Measurements from ENCODE around the gene SMCR8. TPM values are rescaled to one million over a fixed set of nuclear protein-coding genes. Genes with fewer than 3 reads are reported as not detected.

Gene SMCR8
- total and polyA plus RNA-seq, 2 donors (not counting 1 experiment from before 2014, with no cell fraction given) = 8.6 to 19.5 TPM

DNA sequence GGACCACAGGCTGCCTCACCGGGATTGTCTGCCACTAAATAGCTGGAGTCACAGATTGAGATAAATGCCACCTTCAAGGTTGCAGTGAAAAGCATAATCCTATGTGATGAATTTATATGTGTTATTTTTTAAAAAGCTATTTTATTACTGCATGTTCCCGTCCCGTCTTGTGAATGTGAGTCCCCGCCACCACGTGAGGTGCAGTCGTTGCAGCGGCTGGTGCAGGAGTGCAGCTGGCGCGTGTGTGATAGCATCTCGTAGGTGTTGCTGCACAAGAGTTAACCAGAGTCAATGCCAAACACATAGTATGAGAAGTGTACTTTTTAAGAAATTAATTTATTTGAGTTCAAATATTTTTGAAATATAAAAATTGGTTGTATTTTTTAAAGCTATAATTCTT, 12.5 kb downstream of the SMCR8 start:
- Histone ChIP-seq H4K20me1 (ENCODE audit: control insufficient read depth, extremely low read depth, insufficient read depth, low read length) (no peaks in the 10 kb centered on the region), H3K4me2 (ENCODE audit: extremely low read depth, insufficient read depth, low read length) (no peak overlapping the region), H2AFZ (ENCODE audit: low read length) (no peak overlapping the region), H3K27ac (ENCODE audit: insufficient read depth, low read length) (no peak overlapping the region), H3K79me2 (ENCODE audit: control insufficient read depth, insufficient read depth, low read length) (no peaks in the 10 kb centered on the region), H3K36me3 (ENCODE audit: control insufficient read depth, insufficient read depth, low read length) (peaks cover 16% of the 10 kb centered on the region), H3K27me3 (ENCODE audit: control insufficient read depth, insufficient read depth, low read length) (no peaks in the 10 kb centered on the region), H3K4me1 (ENCODE audit: control insufficient read depth, extremely low read depth, insufficient read depth, low read length) (no peaks in the 10 kb centered on the region), H3K9ac (ENCODE audit: insufficient read depth, low read length) (no peak overlapping the region), H3K9me3 (ENCODE audit: control insufficient read depth, insufficient read depth, low read depth, low read length) (no peaks in the 10 kb centered on the region), H3K4me3 (replicated peaks in 1 of 4; ENCODE audit: control extremely low read depth in 1 of 4, insufficient read depth in 1 of 4, low read depth in 3 of 4, low read length in 4 of 4) (no peak overlapping the region)
- TF ChIP-seq, protein P1, sequence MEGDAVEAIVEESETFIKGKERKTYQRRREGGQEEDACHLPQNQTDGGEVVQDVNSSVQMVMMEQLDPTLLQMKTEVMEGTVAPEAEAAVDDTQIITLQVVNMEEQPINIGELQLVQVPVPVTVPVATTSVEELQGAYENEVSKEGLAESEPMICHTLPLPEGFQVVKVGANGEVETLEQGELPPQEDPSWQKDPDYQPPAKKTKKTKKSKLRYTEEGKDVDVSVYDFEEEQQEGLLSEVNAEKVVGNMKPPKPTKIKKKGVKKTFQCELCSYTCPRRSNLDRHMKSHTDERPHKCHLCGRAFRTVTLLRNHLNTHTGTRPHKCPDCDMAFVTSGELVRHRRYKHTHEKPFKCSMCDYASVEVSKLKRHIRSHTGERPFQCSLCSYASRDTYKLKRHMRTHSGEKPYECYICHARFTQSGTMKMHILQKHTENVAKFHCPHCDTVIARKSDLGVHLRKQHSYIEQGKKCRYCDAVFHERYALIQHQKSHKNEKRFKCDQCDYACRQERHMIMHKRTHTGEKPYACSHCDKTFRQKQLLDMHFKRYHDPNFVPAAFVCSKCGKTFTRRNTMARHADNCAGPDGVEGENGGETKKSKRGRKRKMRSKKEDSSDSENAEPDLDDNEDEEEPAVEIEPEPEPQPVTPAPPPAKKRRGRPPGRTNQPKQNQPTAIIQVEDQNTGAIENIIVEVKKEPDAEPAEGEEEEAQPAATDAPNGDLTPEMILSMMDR (conservative IDR thresholded peaks at IDR 0.05 in 1 of 2, IDR thresholded peaks at IDR 0.05 in 1 of 2; ENCODE audit: low read depth in 1 of 2, low read length in 2 of 2) = no peak
- TF ChIP-seq EZH2 (IDR thresholded peaks at IDR 0.05; ENCODE audit: low read length, missing control alignments) = no peak
- DNase-seq (ENCODE audit: low read depth in 2 of 2) = no peak

DNA sequence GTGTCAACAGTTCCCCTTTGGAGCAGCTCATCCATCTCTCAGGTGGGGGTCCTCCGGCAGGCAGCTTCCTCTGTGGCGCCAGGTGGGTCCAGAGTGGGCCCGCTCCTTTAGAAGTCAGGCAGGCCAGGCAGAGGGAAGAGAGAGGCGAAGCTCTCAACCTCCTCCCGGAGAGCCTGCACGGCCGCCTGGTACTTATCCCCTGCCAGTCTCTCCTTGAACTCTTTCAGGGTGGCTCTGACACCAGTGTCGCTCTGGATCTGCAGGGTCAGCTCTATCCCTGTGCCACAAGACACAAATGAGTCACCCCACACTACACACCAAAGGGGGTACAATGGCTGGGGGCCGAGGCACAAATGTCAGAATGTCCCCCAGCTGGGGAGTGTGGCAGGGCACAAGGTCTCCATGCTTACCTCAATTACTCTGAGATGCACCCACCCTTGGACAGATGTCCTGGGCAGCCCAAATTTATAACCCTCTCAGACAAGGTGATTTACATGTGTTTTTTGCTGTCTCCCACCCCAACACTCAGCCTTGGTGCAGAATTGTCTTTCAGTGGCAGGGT, 13.6 kb downstream of the SMCR8 start:
- Histone ChIP-seq H3K27ac (ENCODE audit: insufficient read depth, low read length) (no peak overlapping the region), H3K4me2 (ENCODE audit: extremely low read depth, insufficient read depth, low read length) (no peak overlapping the region), H3K27me3 (ENCODE audit: control insufficient read depth, insufficient read depth, low read length) (no peaks in the 10 kb centered on the region), H3K4me1 (ENCODE audit: control insufficient read depth, extremely low read depth, insufficient read depth, low read length) (no peaks in the 10 kb centered on the region), H3K36me3 (ENCODE audit: control insufficient read depth, insufficient read depth, low read length) (peaks cover 7% of the 10 kb centered on the region), H2AFZ (ENCODE audit: low read length) (no peak overlapping the region), H3K4me3 (replicated peaks in 1 of 4; ENCODE audit: control extremely low read depth in 1 of 4, insufficient read depth in 1 of 4, low read depth in 3 of 4, low read length in 4 of 4) (no peak overlapping the region), H3K79me2 (ENCODE audit: control insufficient read depth, insufficient read depth, low read length) (no peaks in the 10 kb centered on the region), H3K9me3 (ENCODE audit: control insufficient read depth, insufficient read depth, low read depth, low read length) (no peaks in the 10 kb centered on the region), H4K20me1 (ENCODE audit: control insufficient read depth, extremely low read depth, insufficient read depth, low read length) (no peaks in the 10 kb centered on the region), H3K9ac (ENCODE audit: insufficient read depth, low read length) (no peak overlapping the region)
- TF ChIP-seq, protein P1 (conservative IDR thresholded peaks at IDR 0.05 in 1 of 2, IDR thresholded peaks at IDR 0.05 in 1 of 2; ENCODE audit: low read depth in 1 of 2, low read length in 2 of 2) = no peak
- no peak for TF ChIP-seq EZH2 (IDR thresholded peaks at IDR 0.05; ENCODE audit: low read length, missing control alignments)
- DNase-seq (ENCODE audit: low read depth in 2 of 2) = no peak

DNA sequence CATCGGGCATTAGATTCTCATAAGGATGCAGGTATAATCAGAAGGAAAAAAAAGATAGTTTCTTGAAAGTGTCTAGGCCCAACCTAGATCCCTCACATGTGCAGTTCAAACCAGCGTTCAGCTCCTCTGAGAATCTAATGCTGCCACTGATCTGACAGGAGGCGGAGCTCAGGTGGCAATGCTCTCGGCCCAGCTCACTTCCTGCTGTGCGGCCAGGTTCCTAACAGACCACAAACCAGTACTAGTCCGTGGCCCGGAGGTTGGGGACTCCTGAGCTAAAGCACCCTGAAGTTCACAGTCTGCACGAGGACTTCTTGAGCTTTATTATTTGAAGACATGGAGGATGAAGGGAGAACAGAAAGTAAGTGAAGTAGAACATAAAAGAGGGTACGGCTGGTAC, 16.8 kb downstream of the SMCR8 start:
- TF ChIP-seq EZH2 (IDR thresholded peaks at IDR 0.05; ENCODE audit: low read length, missing control alignments) = no peak
- TF ChIP-seq, protein P1 (conservative IDR thresholded peaks at IDR 0.05 in 1 of 2, IDR thresholded peaks at IDR 0.05 in 1 of 2; ENCODE audit: low read depth in 1 of 2, low read length in 2 of 2) = no peak
- H4K20me1 ChIP-seq (ENCODE audit: control insufficient read depth, extremely low read depth, insufficient read depth, low read length) = no peaks in the 10 kb centered on the region
- no peaks in the 10 kb centered on the region for H3K79me2 ChIP-seq (ENCODE audit: control insufficient read depth, insufficient read depth, low read length)
- no peaks in the 10 kb centered on the region for H3K9me3 ChIP-seq (ENCODE audit: control insufficient read depth, insufficient read depth, low read depth, low read length)
- H2AFZ ChIP-seq (ENCODE audit: low read length) = no peak overlapping the region
- H3K4me2 ChIP-seq (ENCODE audit: extremely low read depth, insufficient read depth, low read length) = no peak overlapping the region
- no peak overlapping the region for H3K9ac ChIP-seq (ENCODE audit: insufficient read depth, low read length)
- DNase-seq (ENCODE audit: low read depth in 2 of 2) = no peak
- peaks cover 2% of the 10 kb centered on the region for H3K36me3 ChIP-seq (ENCODE audit: control insufficient read depth, insufficient read depth, low read length)
- no peak overlapping the region for H3K4me3 ChIP-seq (replicated peaks in 1 of 4; ENCODE audit: control extremely low read depth in 1 of 4, insufficient read depth in 1 of 4, low read depth in 3 of 4, low read length in 4 of 4)
- H3K27me3 ChIP-seq (ENCODE audit: control insufficient read depth, insufficient read depth, low read length) = no peaks in the 10 kb centered on the region
- H3K4me1 ChIP-seq (ENCODE audit: control insufficient read depth, extremely low read depth, insufficient read depth, low read length) = no peaks in the 10 kb centered on the region
- no peak overlapping the region for H3K27ac ChIP-seq (ENCODE audit: insufficient read depth, low read length)
